WTC11 (cell line): ENCODE measurements around the gene RGL1.

Experiments
- CREB1 ChIP-seq: sonication (generic); formaldehyde crosslinking; IDR thresholded peaks from 2 replicates; pipeline ENCODE4 v1.8.0; 2023; ENCODE audit warnings: mild to moderate bottlenecking, missing genetic modification reagents
- TF ChIP-seq, protein P1 (sequence below): sonication (generic); formaldehyde crosslinking; IDR thresholded peaks from 2 replicates; pipeline ENCODE4 v1.8.1; 2022; ENCODE audit warnings: missing genetic modification reagents, borderline replicate concordance
- TF ChIP-seq, protein P2 (sequence below): sonication (generic); formaldehyde crosslinking; IDR thresholded peaks from 2 replicates; pipeline ENCODE4 v1.8.0; 2022; ENCODE audit warnings: mild to moderate bottlenecking, missing genetic modification reagents

DNA sequence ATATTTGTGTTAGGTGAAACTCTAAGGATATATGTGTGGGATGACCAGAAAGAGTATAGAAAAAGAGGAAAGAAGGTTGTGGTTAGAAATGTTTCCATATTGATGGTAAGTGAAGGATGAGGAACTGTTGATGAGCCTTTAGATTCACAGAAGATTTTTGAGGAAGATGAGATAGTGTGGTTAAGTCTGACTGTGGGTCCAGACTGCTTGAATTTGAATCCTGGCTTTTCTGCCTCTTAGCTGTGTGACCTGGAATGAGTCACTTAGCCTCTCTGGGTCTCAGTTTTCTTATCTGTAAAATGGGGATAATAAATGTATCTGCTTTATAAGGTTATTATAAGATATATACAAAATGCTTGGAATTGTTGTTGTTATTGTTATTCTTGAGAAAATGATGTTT, 27.5 kb downstream of the RGL1 start:
- TF ChIP-seq, protein P1, sequence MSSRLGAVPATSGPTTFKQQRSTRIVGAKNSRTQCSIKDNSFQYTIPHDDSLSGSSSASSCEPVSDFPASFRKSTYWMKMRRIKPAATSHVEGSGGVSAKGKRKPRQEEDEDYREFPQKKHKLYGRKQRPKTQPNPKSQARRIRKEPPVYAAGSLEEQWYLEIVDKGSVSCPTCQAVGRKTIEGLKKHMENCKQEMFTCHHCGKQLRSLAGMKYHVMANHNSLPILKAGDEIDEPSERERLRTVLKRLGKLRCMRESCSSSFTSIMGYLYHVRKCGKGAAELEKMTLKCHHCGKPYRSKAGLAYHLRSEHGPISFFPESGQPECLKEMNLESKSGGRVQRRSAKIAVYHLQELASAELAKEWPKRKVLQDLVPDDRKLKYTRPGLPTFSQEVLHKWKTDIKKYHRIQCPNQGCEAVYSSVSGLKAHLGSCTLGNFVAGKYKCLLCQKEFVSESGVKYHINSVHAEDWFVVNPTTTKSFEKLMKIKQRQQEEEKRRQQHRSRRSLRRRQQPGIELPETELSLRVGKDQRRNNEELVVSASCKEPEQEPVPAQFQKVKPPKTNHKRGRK: no peak
- no peak for TF ChIP-seq CREB1 (CRISPR knock-in tag)
- TF ChIP-seq, protein P2, sequence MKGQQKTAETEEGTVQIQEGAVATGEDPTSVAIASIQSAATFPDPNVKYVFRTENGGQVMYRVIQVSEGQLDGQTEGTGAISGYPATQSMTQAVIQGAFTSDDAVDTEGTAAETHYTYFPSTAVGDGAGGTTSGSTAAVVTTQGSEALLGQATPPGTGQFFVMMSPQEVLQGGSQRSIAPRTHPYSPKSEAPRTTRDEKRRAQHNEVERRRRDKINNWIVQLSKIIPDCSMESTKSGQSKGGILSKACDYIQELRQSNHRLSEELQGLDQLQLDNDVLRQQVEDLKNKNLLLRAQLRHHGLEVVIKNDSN (CRISPR knock-in tag): no peak
